ELR (cell line): ENCODE measurements around the gene KCNK4.

Experiments
- DNase-seq: peaks from one replicate; pipeline ENCODE4 v3.0.0-alpha.2; 2015; ENCODE audit warnings: low read depth

The KCNK4 gene

DNA sequence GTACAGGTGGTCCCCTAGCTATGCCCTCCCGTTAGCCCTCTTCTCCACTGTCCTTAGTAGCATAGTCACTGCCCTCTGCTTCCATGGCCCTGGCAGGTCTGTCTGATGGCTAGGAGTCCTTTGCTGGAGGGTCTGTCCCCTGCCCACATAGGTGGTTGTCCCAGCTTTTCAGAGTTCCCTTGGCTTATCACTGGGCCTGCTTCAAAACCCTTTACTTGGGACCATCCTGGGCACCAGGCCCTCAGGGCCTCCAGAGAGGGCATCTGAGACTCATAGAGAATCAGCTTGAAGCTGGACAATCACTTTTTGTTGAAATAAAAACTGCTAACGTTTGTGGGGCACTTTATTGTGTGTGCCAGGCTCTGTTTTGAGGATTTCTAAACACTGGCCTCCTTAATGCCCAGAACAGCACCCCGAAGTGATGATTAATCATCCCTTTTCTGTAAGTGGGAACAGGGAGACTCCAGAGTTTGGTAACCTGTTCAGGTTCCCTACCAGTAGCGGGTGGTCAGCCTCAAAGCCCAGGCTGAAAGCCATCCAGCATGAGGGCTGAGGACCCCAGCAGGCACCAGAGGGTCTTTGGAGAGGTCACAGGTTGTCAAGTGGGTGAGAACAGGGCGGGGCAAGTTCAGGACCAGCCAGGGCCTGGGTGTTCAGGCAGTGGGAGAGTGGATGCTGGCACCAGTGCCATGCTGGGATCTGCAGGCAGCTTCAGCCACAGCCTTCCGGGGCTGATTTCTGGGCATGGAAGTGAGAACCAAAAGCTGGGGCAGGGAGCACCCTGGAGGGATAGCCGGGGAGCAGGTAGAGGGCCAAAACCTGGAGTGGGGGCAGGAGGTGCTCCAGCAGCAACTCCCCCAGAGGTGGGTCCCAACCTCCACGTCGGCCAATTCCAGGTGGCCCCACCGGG, 495 bp upstream of the KCNK4 start:
- DNase-seq, result no peak

DNA sequence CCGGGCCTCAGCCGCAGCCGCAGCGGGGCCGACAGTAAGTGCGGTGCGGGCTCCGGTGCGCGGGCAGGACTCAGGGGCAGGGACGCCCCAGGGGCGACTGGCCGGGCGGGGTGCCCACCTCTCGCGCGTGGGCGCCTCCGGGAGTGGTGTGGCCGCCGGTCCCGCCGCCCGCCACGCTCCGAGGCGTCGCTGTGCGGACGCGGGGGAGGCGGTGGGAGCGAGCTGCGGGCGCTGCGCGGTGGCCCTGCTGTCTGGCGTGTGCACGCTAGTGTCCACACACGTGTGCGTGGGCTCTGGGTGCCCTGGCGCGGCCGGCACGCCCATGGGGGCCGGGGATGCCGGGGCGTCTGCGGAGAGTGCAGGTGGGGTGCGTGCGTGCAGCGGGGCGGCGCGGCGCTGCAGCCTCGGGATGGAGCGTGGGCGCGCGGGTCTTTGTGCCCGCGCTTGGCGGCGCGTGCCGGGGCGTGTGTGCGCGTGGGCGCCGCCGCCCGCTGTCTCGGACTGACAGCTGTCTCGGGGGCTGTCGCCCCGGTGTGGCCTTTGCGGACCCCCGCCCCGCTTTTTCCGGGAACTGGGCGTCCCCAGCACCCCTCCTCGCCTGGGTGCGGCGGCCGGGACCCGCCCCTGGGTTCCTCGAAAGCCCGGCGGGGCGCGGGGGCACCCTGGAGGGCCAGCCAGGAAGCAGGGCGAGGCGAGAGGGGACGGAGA, 804 bp downstream of the KCNK4 start:
- no peak for DNase-seq

DNA sequence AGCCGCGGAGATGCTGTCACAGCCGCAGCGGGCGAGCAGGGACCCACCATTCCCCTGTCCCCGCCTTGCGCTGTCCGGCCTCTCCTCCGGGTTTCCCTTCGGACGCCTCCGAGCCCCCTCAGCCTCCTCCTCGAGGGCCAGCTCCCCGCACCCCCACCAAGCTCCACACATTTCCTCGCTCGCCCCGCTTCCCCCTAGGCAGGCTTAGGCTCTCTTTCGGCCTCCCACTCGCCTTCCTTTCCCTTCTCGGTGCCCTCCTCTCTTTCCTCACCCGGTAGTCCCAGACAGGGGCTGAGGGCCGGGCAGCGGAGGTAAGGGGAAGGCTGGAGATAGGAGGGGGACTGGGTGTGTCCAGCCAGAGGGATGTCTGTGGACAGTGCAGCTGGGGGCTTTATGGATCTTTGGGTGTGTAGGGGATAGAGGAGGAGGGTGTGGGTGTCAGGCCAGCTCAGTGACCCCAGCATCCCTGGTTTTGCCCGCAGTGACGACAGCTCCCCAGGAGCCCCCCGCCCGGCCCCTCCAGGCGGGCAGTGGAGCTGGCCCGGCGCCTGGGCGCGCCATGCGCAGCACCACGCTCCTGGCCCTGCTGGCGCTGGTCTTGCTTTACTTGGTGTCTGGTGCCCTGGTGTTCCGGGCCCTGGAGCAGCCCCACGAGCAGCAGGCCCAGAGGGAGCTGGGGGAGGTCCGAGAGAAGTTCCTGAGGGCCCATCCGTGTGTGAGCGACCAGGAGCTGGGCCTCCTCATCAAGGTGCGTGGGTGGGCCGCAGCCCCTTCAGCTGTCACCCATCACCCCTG, 1.6 kb downstream of the KCNK4 start:
- DNase-seq, result no peak

DNA sequence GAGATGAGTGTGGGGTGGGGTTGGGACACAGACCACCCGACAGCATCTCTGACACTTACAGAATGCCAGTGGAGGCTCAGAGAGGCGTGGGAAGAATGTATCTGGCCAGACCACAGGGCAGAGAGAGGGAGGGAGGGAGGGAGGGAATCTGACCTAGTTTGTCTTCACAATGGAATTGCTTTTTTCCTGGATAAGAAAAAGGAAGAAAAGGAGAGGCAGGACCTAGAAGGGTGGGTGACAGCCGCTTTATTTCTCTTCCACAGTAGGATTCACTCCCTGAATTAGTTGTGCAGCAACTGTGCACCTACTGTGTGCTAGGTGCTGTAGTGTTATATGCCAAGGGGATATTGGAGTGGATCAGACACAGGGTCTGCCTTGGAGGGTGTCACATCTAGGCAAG, 3.7 kb downstream of the KCNK4 start:
- DNase-seq, result no peak

DNA sequence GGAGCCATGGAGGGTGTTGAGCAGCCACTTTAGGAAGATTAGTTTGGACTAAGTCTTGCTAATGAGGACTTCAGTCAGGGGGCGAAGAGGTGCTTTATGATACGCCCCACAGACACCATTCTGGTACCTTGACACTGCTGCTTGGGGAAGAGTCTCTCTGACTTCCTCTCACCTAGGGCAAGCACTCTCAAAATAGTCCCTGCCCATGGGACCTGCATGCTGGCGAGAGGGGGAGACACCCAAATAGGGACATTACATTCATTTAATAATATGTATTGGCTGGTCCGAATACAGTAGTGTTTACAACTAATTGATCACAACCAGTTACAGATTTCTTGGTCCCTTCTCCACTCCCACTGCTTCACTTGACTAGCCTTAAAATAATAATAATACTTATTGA, 4.7 kb downstream of the KCNK4 start:
- no peak for DNase-seq

DNA sequence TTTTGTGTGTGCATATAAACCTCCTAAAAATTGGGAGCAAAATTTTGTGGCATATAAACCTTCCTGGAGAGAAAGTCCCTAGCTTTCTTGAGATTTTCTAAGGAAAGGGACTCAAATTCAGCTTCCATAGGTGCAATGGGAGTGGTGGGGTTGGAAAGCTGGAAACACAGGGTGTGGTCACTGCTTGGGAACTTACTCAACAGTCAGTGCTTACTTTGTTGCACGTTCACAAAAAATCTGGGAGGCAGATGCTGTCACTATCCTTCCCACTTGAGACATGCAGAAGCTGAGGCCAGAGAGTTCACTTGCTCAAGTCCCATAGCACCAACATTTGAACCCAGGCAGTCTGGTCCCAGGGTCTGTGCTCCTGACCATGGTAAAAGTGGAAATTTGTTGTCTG, 5.1 kb downstream of the KCNK4 start:
- DNase-seq, result no peak

DNA sequence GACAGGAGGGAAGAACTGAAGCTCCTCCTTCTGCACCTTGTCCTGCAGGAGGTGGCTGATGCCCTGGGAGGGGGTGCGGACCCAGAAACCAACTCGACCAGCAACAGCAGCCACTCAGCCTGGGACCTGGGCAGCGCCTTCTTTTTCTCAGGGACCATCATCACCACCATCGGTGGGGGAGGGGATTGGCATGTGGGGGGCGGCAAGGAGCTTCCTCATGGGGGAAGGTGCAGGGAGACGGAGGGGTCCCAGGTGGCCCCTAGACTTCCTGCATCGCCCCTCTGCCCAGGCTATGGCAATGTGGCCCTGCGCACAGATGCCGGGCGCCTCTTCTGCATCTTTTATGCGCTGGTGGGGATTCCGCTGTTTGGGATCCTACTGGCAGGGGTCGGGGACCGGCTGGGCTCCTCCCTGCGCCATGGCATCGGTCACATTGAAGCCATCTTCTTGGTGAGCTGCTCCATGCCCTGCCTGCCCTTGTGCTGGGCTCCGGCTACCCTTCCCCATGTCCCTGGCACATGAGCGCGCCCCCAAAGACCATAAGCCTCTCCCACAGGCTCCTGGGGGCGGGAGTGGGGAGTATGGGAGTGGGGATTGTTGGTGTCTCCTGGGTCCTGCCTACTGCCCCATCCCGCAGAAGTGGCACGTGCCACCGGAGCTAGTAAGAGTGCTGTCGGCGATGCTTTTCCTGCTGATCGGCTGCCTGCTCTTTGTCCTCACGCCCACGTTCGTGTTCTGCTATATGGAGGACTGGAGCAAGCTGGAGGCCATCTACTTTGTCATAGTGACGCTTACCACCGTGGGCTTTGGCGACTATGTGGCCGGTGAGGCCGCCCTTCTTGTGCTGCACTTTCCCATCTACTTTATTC, 6.0 kb downstream of the KCNK4 start:
- DNase-seq, result no peak

DNA sequence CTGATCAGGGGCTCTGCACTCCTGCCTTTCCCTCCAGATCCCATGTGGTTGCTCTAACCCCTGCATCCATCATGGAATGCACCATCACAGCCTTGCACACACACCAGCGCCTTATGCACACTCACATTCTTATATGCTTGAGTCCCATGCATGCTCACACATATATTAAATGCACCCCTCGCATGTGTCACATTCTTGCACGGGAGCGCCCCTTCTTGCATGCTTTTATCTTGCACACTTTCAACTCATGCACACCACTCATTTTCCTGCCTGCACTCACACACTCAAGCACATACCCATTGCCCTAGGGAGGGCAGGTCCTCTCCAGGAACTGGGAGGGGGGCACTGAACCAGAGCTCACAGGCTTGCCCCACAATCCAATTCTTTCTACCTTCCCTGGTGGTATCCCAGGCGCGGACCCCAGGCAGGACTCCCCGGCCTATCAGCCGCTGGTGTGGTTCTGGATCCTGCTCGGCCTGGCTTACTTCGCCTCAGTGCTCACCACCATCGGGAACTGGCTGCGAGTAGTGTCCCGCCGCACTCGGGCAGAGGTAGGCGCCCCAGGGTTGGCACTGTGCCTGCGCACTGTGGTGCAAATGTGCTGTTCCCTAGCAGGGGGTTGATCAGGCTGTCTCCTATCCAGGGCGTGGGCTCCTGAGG, 6.7 kb downstream of the KCNK4 start:
- no peak for DNase-seq

DNA sequence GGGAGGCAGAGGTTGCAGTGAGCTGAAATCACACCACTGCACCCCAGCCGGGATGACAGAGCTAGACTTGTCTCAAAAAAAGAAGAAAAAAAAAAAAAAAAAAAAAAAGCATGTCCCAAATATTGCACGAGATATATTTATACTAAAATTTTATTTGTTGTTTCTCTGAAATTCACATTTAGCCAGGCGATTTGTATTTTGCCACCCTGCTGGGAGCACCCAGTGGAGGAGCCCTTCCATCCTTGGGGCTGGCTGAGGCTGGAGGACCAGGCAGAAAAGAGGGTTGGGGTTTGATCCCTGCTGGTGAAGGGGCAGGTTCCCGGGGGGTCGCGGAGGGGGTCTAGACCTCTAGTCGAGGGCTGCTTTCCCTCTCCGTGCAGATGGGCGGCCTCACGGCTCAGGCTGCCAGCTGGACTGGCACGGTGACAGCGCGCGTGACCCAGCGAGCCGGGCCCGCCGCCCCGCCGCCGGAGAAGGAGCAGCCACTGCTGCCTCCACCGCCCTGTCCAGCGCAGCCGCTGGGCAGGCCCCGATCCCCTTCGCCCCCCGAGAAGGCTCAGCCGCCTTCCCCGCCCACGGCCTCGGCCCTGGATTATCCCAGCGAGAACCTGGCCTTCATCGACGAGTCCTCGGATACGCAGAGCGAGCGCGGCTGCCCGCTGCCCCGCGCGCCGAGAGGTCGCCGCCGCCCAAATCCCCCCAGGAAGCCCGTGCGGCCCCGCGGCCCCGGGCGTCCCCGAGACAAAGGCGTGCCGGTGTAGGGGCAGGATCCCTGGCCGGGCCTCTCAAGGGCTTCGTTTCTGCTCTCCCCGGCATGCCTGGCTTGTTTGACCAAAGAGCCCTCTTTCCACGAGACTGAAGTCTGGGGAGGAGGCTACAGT, 8.1 kb downstream of the KCNK4 start:
- DNase-seq, result no peak

DNA sequence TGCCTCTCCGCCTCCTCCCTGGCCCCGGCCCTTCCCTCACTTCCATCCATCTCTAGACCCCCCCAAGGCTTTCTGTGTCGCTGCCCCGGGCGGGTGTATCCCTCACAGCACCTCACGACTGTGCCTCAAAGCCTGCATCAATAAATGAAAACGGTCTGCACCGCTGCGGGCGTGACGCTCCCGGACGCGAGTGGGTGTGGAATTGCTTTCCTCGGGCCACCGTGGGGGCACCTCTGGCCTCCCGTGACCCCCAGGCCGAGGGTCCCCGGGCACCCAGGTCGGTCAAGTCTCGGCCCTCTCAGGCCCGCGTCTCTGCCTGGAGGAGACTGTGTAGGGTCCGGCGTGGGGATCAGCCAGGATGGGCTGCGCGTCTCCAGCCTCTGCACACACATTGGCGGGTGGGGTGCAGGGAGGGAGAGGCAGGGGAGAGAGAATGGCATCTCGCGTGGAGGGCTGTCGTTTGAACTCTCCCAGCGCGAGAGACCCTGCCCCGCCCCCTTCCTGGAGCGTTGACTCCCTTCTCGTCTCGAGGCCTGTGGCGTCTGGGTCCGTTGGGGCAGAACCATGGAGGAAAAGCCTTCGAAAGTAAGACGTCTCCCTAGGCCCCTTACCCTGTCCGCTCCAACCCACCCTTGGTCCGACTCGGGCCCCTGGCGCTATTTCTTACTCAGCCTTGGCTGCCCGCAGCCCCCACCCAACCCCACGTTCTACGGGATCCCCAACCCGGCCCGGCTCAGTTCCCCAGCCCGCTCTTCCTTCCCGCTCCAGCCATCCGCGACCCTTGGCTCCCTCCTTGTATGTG, 8.9 kb downstream of the KCNK4 start, which contains the start of gene CATSPERZ:
TSS of gene CATSPERZ (plus strand) at position 512 of the 802 bp plus-strand sequence. CDS start at position 565, 53 bp downstream.
- no peak for DNase-seq

DNA sequence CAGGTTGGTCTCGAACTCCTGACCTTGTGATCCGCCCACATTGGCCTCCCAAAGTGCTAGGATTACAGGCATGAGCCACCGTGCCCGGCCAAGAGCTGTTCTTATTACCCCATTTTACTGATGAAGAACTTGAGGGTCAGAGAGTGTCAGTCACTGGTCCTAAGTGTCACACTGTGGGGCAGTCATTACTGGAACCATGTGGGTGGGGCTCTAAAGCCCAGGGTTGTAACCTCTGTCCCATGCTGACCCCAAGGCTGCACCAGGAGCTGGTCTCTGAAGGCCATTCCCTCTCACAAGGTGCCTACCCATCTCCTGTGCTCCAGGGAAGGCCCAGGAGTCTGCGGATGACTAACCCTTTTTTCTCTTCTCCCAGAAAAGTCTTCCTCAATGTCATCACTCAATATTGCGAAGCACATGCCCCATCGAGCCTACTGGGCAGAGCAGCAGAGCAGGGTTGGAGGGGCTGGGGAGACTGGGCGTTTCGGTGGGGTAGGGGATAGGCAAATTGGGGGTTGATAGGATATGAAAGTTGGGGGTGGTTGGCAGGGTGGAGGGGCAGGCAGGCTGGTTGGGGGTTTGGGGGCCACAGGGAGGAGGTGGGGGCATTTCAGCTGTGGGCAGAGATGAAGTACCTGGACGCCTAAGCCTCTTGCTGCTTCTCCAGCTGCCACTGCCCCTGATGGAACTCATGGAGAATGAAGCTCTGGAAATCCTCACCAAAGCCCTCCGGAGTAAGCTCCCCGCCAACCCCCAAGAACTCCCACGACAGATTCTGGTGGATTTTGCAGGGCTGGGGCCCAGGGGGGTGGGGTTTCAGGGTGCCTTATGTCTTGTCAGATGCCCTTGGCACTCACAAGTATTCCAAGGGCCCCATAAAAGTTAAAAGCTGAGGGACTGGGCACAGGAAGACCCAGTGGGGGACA, 12.3 kb downstream of the KCNK4 start:
- DNase-seq, result peak; percentile 35

DNA sequence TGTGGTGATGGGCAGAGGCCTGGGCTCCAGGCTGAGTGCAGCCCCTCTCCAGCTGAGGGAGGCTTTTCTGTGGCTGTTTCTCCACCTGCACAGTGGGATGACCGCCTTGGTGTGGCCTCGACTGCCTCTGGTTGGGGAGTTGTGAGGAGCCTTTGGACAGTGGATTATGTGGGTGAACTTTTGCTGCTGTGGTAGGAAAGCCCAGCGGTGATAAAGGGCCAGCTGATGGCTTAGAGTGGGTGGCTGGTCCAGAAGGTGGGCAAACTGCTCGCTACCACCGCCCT, 12.9 kb downstream of the KCNK4 start:
- DNase-seq, result no peak

DNA sequence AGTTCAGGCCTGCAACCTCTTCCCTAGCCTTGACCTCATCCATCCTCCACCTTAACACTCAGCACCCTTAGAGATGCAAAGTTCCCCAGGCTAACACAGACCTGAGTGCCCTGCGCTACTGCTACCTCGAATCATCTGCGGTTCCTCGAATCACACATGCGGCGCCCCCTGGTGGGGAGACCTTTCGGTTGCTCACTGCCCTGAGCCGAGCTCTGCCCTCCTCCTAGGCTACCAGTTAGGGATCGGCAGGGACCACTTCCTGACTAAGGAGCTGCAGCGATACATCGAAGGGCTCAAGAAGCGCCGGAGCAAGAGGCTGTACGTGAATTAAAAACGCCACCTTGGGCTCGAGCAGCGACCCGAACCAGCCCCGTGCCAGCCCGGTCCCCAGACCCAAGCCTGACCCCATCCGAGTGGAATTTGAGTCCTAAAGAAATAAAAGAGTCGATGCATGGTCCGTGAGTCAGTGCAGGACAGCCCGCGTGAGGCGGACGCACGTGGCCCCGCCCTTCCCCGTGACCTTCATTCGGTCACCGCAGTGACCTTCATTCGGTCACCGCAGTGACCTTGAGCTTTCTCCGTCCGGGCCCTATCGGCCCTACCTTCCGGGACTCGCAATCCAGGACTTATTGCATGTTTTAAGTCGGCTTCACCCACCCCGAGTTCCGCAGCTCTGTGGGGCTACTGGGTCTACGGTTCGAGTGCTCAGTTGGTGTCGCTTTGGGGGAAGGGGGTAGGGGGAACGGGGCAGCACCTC, 13.4 kb downstream of the KCNK4 start:
- peak; percentile 95 for DNase-seq

DNA sequence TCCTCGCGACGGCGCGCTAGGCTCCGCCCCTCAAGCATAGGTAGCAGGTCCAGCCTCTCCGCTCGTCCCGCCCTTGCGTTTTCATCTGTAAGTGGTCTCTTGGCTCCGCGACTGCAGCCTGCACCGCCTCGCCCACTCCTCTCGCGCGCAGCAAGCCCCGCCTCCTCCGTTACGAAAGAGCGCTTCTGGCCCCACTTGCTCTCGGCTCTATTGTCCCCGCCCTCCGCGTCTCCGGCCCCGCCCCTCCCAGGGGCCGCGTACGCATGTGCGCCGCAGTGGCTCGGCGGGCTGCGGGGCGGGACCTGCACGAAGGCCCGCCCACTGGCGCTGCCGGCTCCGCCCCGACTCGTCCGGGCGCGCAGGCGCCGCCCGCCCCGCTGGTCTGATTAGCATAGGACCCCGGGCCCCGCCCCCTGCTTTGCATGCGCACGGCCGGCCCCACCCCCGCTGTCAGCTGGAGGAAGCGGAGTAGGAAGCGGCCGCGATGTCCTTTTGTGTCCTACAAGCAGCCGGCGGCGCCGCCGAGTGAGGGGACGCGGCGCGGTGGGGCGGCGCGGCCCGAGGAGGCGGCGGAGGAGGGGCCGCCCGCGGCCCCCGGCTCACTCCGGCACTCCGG, 14.1 kb downstream of the KCNK4 start, which contains the start of gene ESRRA:
TSS of gene ESRRA (plus strand) at position 450 of the 616 bp plus-strand sequence. CDS start 1,656 bp downstream, outside the sequence.
- peak; percentile 98 for DNase-seq

DNA sequence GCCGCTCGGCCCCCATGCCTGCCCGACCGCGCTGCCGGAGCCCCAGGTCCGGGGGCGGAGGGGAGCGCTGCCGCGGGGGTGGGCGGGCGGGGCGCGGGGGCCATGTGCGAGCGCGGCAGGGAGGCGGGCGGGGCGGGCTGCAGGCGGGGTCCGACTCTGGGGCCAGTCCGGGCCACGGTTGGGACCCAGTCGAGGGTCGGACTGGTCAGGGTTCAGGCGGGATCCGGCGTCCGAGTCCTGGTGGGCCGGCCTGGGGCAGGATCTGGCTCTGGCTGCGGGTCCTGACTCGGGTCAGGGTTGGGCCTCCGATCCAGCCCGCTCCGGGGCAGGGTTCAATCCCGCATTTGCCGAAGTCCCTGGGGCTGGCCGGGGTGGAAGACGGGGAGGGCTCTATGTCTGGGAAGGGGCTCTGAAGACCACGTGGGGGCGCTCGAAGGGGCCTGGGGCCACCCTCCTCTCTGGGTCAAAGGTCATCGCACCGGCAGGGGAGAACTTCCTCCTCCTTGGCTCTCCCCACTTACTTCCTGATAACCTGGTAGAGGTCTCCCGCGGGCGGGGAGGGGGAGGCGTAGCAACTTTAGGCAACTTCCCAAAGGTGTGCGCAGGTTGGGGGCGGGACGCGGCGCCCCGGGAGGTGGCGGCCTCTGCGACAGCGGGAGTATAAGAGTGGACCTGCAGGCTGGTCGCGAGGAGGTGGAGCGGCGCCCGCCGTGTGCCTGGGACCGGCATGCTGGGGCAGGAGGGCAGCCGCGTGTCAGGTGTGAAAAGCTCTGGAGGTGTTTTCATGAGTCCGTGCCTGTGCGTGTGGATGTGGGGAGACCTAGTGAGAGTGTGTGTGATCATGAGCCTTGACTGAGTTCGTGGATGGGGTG, 14.8 kb downstream of the KCNK4 start:
- peak; percentile 56 for DNase-seq

DNA sequence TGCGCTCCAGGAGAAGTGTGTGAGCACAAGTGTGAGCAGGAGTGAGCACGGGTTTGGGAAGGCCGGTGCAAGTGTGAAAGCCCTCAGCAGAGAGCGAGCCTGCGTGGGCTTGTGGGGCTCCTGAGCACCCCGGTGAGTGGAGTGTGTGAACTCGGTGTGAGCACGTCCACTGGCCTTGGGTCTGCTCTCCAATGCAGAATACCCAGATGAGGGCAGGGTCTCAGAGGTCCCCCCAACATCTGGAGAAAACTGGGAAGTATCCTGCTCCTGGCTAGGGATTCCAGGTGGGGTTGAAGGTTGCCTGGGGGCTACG, 15.4 kb downstream of the KCNK4 start:
- no peak for DNase-seq
